HPDE6-E6E7 (cell line): Measurements from ENCODE around the gene BTBD9.
"Not testable (repeated sequence)": the region's sequence is repeated elsewhere in the genome, so short reads cannot be mapped to it uniquely, and the experiment has no call there.

ENCODE experiments used
- DNase-seq: peaks from one replicate; pipeline ENCODE4 v3.0.0; 2011; ENCODE audit warnings: missing footprints; ENCODE audit errors: extremely low spot score

BTBD9 gene

GRCh38 chr6:38432079-38432478 is 207.7 kb downstream of the BTBD9 start:
- no peak for DNase-seq

- no peak for DNase-seq
Observed at GRCh38 chr6:38429546-38429945, 210.2 kb downstream of the BTBD9 start.

- no peak for DNase-seq
Observed at GRCh38 chr6:38427492-38428210, 212.1 kb downstream of the BTBD9 start.

- DNase-seq: not testable (repeated sequence)
Observed at GRCh38 chr6:38425788-38426488, 213.8 kb downstream of the BTBD9 start.

- DNase-seq: no peak
Observed at GRCh38 chr6:38423746-38424145, 216.0 kb downstream of the BTBD9 start.

DNA sequence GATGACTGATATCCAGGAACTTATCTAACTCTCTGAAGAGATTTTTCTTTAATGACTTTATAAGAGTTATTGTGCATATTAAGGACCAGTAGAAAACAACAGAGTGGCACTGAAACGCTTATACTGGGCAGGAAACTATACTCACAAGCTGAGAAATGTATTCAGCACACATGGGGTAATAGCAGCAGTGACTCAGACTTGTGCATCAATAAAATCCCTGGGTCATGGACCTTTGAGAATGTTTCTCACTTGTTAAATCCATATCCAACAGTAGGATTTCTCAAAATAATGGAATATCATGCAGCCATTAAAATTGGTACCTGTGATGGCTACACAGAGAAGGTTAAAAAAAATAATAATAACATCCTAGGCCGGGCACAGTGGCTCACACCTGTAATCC is 219.5 kb downstream of the BTBD9 start:
- DNase-seq: no peak

DNA sequence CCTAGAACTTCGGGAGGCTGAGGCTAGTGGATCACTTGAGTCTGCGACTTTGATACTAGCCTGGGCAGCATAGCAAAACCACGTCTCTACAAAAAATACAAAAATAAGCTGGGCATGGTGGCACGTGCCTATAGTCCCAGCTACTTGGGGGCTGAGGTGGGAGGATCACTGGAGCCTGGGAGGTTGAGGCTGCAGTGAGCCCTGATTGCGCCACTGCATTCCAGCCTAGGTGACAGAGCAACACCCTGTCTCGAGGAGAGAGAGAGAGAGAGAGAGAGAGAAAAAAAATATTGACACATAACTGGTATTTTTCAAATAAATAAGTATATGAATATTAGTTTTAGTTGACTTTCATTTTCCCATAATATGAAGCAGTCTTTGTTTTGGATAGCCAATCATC is 222.2 kb downstream of the BTBD9 start:
- DNase-seq: no peak

DNA sequence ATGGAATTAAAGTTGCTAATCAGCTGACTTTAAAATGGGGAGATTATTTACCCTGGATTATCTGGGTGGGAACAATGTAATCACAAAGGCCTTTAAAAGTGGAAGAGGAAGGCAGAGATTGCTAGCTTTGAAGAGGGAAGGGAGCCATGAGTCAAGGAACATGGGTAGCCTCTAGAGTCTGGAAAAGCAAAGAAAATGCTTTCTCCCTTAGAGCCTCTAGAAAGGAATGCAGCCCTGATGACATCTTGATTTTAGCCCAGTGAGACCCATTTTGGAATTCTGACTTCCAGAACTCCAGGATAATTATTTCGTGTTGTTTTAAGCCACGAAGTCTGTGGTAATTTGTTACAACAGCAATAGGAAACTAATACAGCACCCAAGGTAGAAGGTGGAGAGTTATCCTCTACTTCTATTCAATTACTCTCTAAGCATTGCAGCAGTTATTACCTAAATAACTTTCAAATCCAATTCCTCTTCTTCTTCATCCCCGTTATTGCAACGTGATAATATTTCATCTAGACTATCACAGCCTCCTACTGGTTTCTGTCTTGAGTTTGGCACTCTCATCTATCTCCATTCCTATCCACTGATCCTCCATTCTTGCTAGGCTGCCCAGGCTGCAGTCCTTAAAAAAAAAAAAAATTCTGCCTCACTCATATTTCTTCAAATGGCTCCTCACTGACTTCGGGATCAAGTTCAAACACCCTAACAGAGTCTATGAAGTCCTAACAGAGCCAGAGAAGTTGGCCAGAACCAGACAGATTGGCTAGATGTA is 224.3 kb downstream of the BTBD9 start:
- DNase-seq: no peak

GRCh38 chr6:38413102-38413800 is 226.5 kb downstream of the BTBD9 start:
- DNase-seq: no peak

DNA sequence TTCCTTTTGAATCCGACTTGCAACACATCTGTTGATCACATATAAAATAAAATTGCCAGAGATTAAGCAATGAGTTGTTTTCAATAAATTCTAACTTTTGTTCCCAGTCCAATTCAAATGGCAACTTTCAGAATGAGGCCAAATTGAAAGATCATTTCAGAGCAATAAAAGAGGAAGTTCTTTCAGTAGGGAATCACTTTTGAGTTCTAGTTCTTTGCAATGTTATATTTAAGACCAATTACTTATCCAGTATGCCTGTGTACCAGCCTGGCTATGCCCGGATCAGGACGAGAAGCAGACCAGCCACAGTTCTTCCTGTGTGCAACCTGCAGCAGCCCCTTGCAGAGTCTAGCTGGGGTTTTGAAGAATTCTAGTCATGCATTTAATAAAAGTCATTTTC is 232.5 kb downstream of the BTBD9 start:
- no peak for DNase-seq

GRCh38 chr6:38406096-38406495 is 233.6 kb downstream of the BTBD9 start:
- no peak for DNase-seq

DNA sequence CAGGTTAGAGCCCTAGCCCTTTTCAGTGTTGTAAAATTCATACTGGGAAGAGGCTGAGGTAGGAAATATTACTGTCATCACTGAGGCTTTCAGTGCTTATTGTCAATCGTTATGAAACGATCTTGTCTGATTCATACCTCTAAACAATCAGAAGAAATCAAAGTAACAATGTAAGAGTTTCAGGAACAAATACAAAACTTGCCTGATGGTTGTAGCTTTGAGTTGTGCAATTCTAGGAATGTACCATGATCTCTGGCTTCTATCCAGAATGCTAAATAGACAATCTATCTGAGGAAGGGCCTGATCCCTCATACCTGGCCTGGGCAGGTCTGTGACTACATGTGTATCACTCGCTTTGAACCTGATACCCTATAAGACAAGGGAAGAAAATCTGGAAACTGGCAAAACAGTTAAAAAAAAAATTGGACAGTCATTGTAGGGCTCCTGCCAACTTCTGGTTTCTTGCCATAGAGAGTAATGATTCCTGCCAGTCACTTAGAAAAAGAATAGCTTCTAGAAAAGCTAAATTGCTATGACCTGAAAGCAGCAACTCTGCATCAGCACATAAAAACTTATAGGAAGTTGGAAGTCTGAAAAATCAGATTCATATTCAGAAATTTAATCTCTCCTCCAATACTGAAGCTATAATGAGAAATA is 234.7 kb downstream of the BTBD9 start:
- DNase-seq: peak; percentile 54

- DNase-seq: no peak
Observed at GRCh38 chr6:38404355-38404754, 235.4 kb downstream of the BTBD9 start.

GRCh38 chr6:38403548-38403947 is 236.2 kb downstream of the BTBD9 start:
- DNase-seq: no peak

- DNase-seq: no peak
Observed at GRCh38 chr6:38400764-38401163, 239.0 kb downstream of the BTBD9 start.

GRCh38 chr6:38400101-38400500 is 239.6 kb downstream of the BTBD9 start:
- no peak for DNase-seq

GRCh38 chr6:38396209-38396608 is 243.5 kb downstream of the BTBD9 start:
- DNase-seq: no peak

- DNase-seq: no peak
Observed at GRCh38 chr6:38393986-38394385, 245.7 kb downstream of the BTBD9 start.

DNA sequence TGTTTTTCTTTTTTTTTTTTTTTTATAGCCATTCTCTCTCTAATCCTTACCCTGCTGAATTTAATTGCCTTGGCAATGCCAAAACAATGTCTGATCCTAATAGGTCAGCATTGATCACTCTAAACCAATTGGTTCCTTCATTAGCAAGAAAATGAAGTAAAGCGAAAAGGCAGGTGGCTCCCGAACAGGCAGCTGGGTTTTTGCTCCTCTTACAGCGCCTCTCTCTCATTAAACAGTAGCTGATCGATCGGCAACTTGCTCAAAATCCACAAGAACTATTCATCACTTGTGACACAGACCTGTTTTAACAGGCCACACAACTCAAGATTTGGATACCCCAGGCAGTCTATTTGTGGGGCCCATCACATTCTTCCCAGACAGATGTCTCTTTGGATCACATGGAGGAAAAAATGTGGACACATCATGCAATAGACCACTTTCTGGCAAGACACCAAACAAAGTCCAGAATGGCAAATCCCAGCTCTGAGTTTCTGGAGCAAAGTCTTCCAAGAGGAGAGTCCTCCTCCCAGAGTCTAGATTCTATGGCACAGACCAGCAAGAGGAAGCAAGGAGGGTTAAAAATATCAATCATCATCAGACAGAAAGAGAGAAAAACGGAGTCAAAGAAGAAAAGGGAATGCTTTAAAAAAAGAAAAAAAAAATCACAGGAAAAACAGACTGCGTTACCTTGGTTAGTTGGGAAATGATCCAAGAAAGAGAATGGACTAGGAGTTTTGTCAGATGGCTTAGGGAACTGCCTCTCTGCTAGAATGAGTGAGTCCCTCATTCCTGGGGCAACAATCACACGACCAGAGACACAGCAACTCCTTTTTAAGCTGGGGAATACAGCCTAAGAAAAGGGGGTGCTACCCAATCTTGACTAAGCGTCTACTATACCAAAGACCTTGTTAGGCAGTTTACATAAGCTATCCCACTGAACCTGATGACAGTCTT is 247.8 kb downstream of the BTBD9 start:
- DNase-seq: no peak

- no peak for DNase-seq
Observed at GRCh38 chr6:38391206-38391605, 248.5 kb downstream of the BTBD9 start.
